ENCODE measurements around the gene PDPK1.
"Not testable (repeated sequence)": the region's sequence is repeated elsewhere in the genome, so short reads cannot be mapped to it uniquely, and the experiment has no call there.

PDPK1 gene

GRCh38 chr16:2526135-2526534 is 11.7 kb upstream of the PDPK1 start:
- no peak for DNase-seq

GRCh38 chr16:2527071-2527783 is 10.6 kb upstream of the PDPK1 start:
- no peak for DNase-seq

DNA sequence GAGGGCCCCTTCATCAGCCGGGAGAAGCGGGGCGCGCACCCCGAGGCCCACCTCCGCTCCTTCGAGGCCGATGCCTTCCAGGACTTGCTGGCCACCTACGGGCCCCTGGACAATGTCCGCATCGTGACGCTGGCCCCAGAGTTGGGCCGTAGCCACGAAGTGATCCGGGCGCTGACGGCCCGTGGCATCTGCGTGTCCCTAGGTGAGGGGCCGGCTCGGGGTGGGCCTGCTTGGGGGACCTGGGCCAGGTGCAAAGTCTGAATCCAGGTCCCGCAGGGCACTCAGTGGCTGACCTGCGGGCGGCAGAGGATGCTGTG is 10.1 kb upstream of the PDPK1 start:
- no peak for DNase-seq

DNA sequence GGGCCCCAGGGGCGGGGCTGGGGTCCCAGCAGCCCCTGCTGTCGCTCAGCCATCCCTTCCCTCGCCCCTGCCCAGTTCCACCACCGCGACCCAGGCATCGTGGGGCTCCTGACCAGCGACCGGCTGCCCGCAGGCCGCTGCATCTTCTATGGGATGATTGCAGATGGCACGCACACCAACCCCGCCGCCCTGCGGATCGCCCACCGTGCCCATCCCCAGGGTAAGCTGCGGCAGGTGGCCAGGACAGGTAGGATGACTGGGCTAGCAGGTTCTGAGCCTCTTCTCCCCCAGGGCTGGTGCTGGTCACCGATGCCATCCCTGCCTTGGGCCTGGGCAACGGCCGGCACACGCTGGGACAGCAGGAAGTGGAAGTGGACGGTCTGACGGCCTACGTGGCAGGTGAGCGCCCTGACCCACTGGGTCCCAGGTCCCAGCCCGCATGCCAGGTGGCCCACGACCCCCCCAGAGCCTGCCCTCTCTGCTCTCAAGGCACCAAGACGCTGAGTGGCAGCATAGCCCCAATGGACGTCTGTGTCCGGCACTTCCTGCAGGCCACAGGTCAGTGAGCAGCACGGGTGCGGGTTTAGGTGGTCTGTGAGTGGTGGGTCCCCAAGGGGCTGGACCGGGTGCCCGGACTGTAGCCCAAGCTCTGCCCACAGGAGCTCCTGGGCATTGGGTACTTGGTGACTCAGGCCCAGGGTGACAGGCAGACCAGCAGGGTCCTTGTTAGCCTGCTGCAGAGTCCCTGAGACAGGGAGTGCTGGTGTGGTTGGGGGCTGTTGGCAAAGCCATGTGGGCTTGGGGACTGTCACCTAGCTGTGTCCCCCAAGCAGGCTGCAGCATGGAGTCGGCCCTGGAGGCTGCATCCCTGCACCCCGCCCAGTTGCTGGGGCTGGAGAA is 9.4 kb upstream of the PDPK1 start:
- no peak for DNase-seq

GRCh38 chr16:2529061-2529931 is 8.5 kb upstream of the PDPK1 start:
- DNase-seq: no peak

DNA sequence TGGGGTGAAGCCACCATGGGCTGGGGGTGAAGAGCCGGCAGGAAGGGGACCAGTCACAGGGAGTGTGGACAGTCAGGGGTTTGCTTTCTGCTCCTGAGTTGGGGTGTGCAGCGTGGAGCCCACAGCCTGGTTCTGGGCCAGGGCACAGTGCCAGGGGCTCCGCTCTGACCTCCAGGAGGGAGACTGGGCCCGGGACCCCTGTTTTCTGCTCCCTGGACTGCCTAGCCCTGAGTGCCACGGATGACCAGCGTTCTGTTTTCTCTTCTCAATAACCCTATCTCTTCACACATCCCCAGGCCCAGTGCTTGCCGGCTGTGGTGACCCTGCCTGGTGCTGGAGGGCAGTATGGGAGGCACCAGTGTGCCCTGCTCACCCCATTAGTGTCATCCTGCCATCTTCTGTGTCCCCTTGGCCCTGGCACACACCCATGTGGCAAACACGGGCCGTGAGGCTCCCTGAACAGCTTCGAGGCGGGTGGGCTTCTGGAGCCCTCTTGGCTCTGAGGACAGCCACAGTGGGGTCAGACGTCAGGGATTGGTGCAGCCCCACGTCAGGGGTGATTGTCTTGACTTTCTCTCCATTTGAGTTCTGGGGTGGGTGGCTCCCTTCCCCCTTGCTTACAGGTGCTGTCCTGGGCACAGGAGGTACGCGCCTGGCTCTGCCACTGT is 7.7 kb upstream of the PDPK1 start:
- DNase-seq: no peak

DNA sequence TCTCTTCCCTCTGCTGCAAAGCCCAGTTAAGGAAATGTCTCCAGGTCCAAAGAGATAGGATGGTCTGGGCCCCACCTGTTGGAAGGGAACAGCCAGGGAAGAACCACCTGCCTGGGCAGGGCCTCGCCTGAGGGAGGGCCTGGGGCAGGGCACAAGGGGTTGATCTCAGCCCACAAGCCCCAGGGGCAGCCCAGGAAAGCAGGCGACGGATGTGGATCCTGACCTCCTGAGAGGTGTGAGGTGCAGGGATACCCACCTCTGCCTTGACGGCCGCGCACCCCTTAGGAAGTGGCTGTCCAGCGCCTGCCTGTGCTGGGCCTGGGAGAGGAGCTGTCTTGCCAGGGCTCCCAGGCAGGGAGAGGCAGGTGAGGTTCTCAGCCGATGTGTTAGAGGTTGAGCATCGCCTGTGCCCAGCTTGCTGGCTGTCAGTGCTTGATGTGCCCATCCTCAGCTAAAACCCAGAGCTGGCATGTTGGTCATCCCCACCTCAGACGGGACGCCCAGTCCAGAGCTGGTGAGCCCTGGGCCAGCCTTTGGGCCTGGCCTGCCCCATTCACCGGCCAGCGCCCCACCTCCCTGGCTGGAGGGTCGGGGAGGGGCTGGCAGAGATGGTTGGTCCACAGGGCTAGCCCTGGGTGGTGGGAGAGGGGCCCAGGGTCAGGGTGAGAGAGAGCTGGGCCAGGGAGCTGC is 7.0 kb upstream of the PDPK1 start:
- DNase-seq: no peak

DNA sequence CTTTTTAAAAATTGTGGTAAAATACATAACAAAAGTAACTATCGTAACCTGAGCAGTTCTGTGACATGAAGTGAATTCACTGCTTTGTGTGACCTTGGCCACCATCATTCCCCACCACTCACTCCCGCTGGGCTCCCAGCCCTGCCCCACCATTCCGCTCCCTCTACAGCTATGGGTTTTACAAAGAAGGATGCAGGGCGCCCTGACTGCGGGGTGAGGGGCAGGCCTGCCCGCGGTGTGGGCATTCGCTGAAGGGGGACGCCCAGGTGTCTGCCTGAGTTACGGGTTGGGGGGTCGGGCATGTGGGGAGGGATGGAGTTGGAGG is 6.5 kb upstream of the PDPK1 start, which contains the start of gene CEMP1:
CEMP1 (minus strand) TSS at position 38 of the 325 bp plus-strand sequence. CDS start 335 bp downstream, outside the sequence.
- no peak for DNase-seq

- peak; percentile 97 for DNase-seq
Measured at GRCh38 chr16:2531696-2532493, 5.9 kb upstream of the PDPK1 start.

DNA sequence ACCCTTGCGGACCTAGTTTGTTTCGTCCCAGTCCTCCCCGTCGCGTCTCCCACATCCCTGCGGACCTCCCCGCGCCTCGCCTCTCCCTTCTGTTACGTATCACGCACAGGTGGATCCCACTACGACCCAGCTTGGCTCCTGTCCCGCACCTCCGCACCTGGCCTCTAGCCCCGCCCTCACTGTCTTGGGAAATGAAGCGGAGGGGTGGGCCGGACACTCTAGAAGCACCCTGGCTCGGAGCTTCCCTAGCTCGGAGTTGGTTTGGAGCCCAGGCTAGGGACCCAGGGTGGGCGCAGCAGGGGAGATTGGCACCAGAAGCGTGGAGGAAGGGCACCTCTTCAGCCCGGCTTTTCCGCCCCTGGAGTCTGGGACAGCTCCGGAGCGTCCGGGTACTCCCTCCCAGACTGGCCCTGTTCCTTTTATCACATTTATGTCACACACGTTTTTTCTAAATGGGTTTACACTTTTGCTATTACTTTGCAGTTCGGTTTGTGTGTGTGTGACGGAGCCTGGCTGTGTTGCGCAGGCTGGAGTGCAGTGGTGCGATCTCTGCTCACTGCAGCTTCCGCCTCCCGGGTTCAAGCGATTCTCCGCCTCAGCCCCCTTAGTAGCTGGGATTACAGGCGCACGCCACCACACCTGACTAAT is 5.2 kb upstream of the PDPK1 start:
- DNase-seq: peak; percentile 80

- DNase-seq: not testable (repeated sequence)
Measured at GRCh38 chr16:2533142-2533755, 4.6 kb upstream of the PDPK1 start.

DNA sequence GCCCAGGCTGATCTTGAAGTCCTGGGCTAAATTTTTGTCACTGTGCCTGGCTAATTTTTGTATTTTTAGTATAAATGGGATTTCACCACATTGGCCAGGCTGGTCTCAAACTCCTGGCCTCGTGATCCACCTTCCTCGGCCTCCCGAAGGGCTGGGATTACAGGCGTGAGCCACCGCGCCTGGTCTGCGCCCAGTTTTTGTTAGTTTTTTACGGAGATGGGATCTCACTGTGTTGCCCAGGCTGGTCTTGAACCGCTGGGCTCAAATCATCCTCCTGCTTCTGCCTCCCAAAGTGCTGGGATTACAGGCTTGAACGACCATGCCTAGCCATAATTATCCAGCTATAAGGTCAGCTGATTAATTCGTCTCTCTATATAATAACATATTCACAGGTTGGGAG is 3.9 kb upstream of the PDPK1 start:
- DNase-seq: no peak

DNA sequence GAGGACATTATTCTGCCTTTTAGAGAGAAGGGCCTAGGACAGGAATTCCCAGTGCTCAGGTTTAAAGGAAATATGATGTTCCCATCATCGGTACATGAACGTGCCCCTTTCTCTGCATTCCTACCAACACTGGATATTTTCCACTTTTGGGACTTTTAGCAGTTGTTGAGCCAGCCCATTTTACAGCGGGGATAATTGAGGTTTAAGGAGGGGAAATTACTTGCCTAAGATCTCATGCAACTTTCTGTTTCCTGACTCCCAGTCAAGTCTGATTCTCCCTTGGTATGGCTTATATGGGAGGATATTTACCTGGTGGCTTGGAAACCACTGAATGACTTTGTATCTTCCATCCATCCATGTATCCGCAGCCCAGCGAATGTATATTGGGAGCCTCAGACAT is 3.5 kb upstream of the PDPK1 start:
- DNase-seq: not testable (repeated sequence)

GRCh38 chr16:2535625-2536013 is 2.2 kb upstream of the PDPK1 start:
- no peak for DNase-seq

- DNase-seq: not testable (repeated sequence)
Measured at GRCh38 chr16:2539192-2539844, 1.5 kb downstream of the PDPK1 start.

- not testable (repeated sequence) for DNase-seq
Measured at GRCh38 chr16:2539845-2540458, 2.1 kb downstream of the PDPK1 start.

DNA sequence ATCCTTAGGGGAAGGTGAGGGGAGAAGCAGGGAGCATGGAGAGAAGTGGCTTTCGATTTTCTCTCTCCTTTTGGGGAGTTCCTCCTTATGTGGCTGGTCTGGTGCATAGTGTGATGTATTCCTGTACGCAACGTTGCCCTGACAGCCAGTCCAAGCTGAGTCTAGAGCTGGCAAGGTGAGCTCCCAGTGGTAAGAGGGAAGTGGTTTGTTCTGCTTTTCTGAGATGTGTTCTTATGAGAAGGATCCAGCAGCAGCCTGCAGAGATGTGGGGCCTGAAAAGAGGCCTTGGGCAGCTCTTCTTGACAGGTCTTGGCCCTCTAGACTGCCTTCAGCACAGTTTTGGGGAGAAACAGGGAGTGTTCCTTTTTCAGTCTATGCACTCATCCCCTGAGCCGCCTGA is 3.1 kb downstream of the PDPK1 start:
- DNase-seq: not testable (repeated sequence)

DNA sequence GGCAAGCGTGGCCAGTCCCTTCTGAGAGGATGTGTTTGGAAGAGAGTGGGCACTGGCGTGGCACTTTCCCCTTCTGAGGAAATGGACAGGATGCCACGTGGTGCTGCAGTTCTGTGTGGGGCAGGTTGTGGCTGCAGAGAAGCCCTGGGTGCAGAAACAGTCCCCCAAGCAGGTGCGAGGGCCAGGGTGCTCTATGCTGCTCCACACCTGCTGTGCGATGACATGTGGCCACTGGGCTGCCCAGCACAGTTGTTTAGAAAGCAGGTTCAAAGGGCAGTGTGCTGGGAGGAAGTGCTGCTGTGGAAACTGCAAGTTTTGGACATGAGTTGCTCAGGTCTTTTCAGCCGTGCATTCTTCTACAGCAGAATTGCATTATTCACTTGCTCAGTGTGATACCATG is 3.6 kb downstream of the PDPK1 start:
- DNase-seq: not testable (repeated sequence)

DNA sequence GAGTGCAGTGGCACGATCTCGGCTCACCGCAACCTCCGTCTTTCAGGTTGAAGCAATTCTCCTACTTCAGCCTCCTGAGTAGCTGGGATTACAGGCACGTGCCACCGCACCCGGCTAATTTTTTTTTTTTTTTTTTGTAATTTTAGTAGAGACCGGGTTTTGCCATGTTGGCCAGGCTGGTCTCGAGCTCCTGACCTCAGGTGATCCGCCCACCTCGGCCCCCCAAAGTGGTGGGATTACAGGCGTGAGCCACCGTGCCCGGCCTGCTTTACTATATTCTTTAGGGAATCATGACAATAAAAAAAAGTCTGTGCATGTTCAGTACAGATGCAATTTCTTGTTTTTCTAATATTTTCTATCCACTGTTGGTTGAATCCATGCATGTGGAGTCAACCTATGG is 6.0 kb downstream of the PDPK1 start:
- not testable (repeated sequence) for DNase-seq
